Activated T-helper 2 cell treated with anti-CD3 and anti-CD28 coated beads, Interferon-gamma antibody, Interleukin-2, Interleukin-4, amounts not matched to agents 10 μg/mL and 5 μg/mL and 100 μg/mL, durations not matched to agents 14 hours and 24 hours and 36 hours (primary cell): Measurements from ENCODE around the gene VPS13D. TPM values are rescaled to one million over a fixed set of nuclear protein-coding genes. Genes with fewer than 3 reads are reported as not detected.

Experiments used
- DNase-seq: peaks from one replicate; pipeline ENCODE4 v3.0.0; 2021; ENCODE audit warnings: low spot score
- H3K27ac Mint-ChIP-seq: one replicate; pipeline ENCODE4 v1.8.0; 2021; ENCODE audit warnings: mixed read lengths
- H3K27me3 Mint-ChIP-seq: one replicate; pipeline ENCODE4 v1.8.0; 2021; ENCODE audit warnings: low read depth, mixed read lengths
- H3K36me3 Mint-ChIP-seq: one replicate; pipeline ENCODE4 v1.8.0; 2021; ENCODE audit warnings: low read depth, mixed read lengths
- H3K4me1 Mint-ChIP-seq: one replicate; pipeline ENCODE4 v1.8.0; 2021; ENCODE audit warnings: low read depth, mixed read lengths
- H3K4me3 Mint-ChIP-seq: one replicate; pipeline ENCODE4 v1.8.0; 2021; ENCODE audit warnings: low read depth, mild to moderate bottlenecking, moderate library complexity, mixed read lengths
- H3K9me3 Mint-ChIP-seq: one replicate; pipeline ENCODE4 v1.8.0; 2021; ENCODE audit warnings: mixed read lengths
- intact Hi-C: fragments of 100-400 bp; cut with micrococcal nuclease; formaldehyde crosslinking; loops from one replicate; pipeline ENCODE4 v1.15.1; 2023
- total RNA-seq: library from RNA; stranded (reverse); gene quantifications from 2 replicates; pipeline ENCODE4 v1.2.3, GENCODE V29; 2022

The VPS13D gene
- total RNA-seq, 1 donor from 2014 or later, result 28.6 TPM

GRCh38 chr1:12477936-12478611 is 248.2 kb downstream of the VPS13D start:
- Mint-ChIP-seq H3K27ac (peak overlapping the region; percentile 87), H3K4me3 (peak overlapping the region; percentile 43), H3K36me3 (peaks cover 54% of the 10 kb centered on the region), H3K4me1 (peaks cover 79% of the 10 kb centered on the region), H3K9me3 (no peaks in the 10 kb centered on the region), H3K27me3 (no peaks in the 10 kb centered on the region)
- no peak for DNase-seq
- intact Hi-C loops, result no loop called here

- intact Hi-C loops, result no loop called here
- H3K4me3 Mint-ChIP-seq, result no peak overlapping the region
- H3K27ac Mint-ChIP-seq, result peak overlapping the region; percentile 87
- peaks cover 55% of the 10 kb centered on the region for H3K36me3 Mint-ChIP-seq
- no peaks in the 10 kb centered on the region for H3K9me3 Mint-ChIP-seq
- no peaks in the 10 kb centered on the region for H3K27me3 Mint-ChIP-seq
- peaks cover 74% of the 10 kb centered on the region for H3K4me1 Mint-ChIP-seq
- DNase-seq, result peak; percentile 34
Observed at GRCh38 chr1:12478612-12478985, 248.8 kb downstream of the VPS13D start.

GRCh38 chr1:12479311-12479710 is 249.5 kb downstream of the VPS13D start:
- Mint-ChIP-seq H3K27ac (peak overlapping the region; percentile 70), H3K4me1 (peaks cover 72% of the 10 kb centered on the region), H3K27me3 (no peaks in the 10 kb centered on the region), H3K4me3 (no peak overlapping the region), H3K9me3 (no peaks in the 10 kb centered on the region), H3K36me3 (peaks cover 52% of the 10 kb centered on the region)
- intact Hi-C loops, result no loop called here
- DNase-seq, result no peak

GRCh38 chr1:12480041-12480440 is 250.2 kb downstream of the VPS13D start:
- no peaks in the 10 kb centered on the region for H3K9me3 Mint-ChIP-seq
- intact Hi-C loops, result no loop called here
- H3K36me3 Mint-ChIP-seq, result peaks cover 52% of the 10 kb centered on the region
- H3K27me3 Mint-ChIP-seq, result no peaks in the 10 kb centered on the region
- H3K4me3 Mint-ChIP-seq, result no peak overlapping the region
- no peak for DNase-seq
- peaks cover 66% of the 10 kb centered on the region for H3K4me1 Mint-ChIP-seq
- H3K27ac Mint-ChIP-seq, result no peak overlapping the region

- Mint-ChIP-seq H3K4me1 (peaks cover 58% of the 10 kb centered on the region), H3K36me3 (peaks cover 58% of the 10 kb centered on the region), H3K27me3 (no peaks in the 10 kb centered on the region), H3K9me3 (no peaks in the 10 kb centered on the region), H3K4me3 (no peak overlapping the region), H3K27ac (peak overlapping the region; percentile 87)
- no peak for DNase-seq
- intact Hi-C loops, result no loop called here
Observed at GRCh38 chr1:12480748-12481362, 251.0 kb downstream of the VPS13D start.

- peaks cover 49% of the 10 kb centered on the region for H3K4me1 Mint-ChIP-seq
- no peaks in the 10 kb centered on the region for H3K27me3 Mint-ChIP-seq
- DNase-seq, result no peak
- no peaks in the 10 kb centered on the region for H3K9me3 Mint-ChIP-seq
- peaks cover 56% of the 10 kb centered on the region for H3K36me3 Mint-ChIP-seq
- H3K4me3 Mint-ChIP-seq, result no peak overlapping the region
- H3K27ac Mint-ChIP-seq, result no peak overlapping the region
- intact Hi-C loops, result no loop called here
Observed at GRCh38 chr1:12481928-12482327, 252.1 kb downstream of the VPS13D start.

- H3K27me3 Mint-ChIP-seq, result no peaks in the 10 kb centered on the region
- H3K27ac Mint-ChIP-seq, result no peak overlapping the region
- no peaks in the 10 kb centered on the region for H3K9me3 Mint-ChIP-seq
- H3K4me1 Mint-ChIP-seq, result peaks cover 39% of the 10 kb centered on the region
- DNase-seq, result no peak
- intact Hi-C loops, result no loop called here
- peaks cover 46% of the 10 kb centered on the region for H3K36me3 Mint-ChIP-seq
- H3K4me3 Mint-ChIP-seq, result no peak overlapping the region
Observed at GRCh38 chr1:12482988-12483387, 253.2 kb downstream of the VPS13D start.

GRCh38 chr1:12485231-12486058 is 255.6 kb downstream of the VPS13D start:
- Mint-ChIP-seq H3K4me1 (peaks cover 16% of the 10 kb centered on the region), H3K27ac (no peak overlapping the region), H3K9me3 (no peaks in the 10 kb centered on the region), H3K27me3 (no peaks in the 10 kb centered on the region), H3K36me3 (peaks cover 40% of the 10 kb centered on the region), H3K4me3 (no peak overlapping the region)
- no peak for DNase-seq
- intact Hi-C loops, result no loop called here

- intact Hi-C loops, result no loop called here
- Mint-ChIP-seq H3K4me1 (peaks cover 11% of the 10 kb centered on the region), H3K4me3 (no peak overlapping the region), H3K27ac (no peak overlapping the region), H3K36me3 (peaks cover 40% of the 10 kb centered on the region), H3K27me3 (no peaks in the 10 kb centered on the region), H3K9me3 (no peaks in the 10 kb centered on the region)
- no peak for DNase-seq
Observed at GRCh38 chr1:12486059-12486341, 256.2 kb downstream of the VPS13D start.

GRCh38 chr1:12486401-12487005 is 256.7 kb downstream of the VPS13D start:
- H3K4me1 Mint-ChIP-seq, result peaks cover 6% of the 10 kb centered on the region
- intact Hi-C loops, result no loop called here
- no peak overlapping the region for H3K4me3 Mint-ChIP-seq
- no peak overlapping the region for H3K27ac Mint-ChIP-seq
- DNase-seq, result no peak
- no peaks in the 10 kb centered on the region for H3K9me3 Mint-ChIP-seq
- H3K36me3 Mint-ChIP-seq, result peaks cover 38% of the 10 kb centered on the region
- H3K27me3 Mint-ChIP-seq, result no peaks in the 10 kb centered on the region

GRCh38 chr1:12487520-12487919 is 257.7 kb downstream of the VPS13D start:
- no peaks in the 10 kb centered on the region for H3K9me3 Mint-ChIP-seq
- H3K36me3 Mint-ChIP-seq, result peaks cover 41% of the 10 kb centered on the region
- no peak overlapping the region for H3K4me3 Mint-ChIP-seq
- no peaks in the 10 kb centered on the region for H3K27me3 Mint-ChIP-seq
- H3K27ac Mint-ChIP-seq, result no peak overlapping the region
- intact Hi-C loops, result no loop called here
- peaks cover 4% of the 10 kb centered on the region for H3K4me1 Mint-ChIP-seq
- DNase-seq, result no peak

- Mint-ChIP-seq H3K9me3 (no peaks in the 10 kb centered on the region), H3K27me3 (no peaks in the 10 kb centered on the region), H3K4me1 (peaks cover 4% of the 10 kb centered on the region), H3K27ac (no peak overlapping the region), H3K4me3 (no peak overlapping the region), H3K36me3 (peaks cover 34% of the 10 kb centered on the region)
- no peak for DNase-seq
- intact Hi-C loops, result no loop called here
Observed at GRCh38 chr1:12488666-12489354, 259.0 kb downstream of the VPS13D start.
